ENCODE data around the gene NTF3.

The NTF3 gene

GRCh38 chr12:5432011-5432400 is at the start of gene NTF3:
NTF3 (plus strand) TSS chr12:5432108; CDS start chr12:5432325, 217 bp downstream.
- in situ Hi-C loops (cut with MboI; ENCODE audit: low sequenced_read_pairs): no loop called here

- in situ Hi-C loops (cut with MboI; ENCODE audit: low sequenced_read_pairs): no loop called here
Measured at GRCh38 chr12:5384015-5384414, 47.9 kb upstream of the NTF3 start.

GRCh38 chr12:5388581-5389535 is 43.0 kb upstream of the NTF3 start:
- in situ Hi-C loops (cut with MboI; ENCODE audit: low sequenced_read_pairs): no loop called here

- in situ Hi-C loops (cut with MboI; ENCODE audit: low sequenced_read_pairs): no loop called here
Measured at GRCh38 chr12:5390174-5390799, 41.6 kb upstream of the NTF3 start.

GRCh38 chr12:5391653-5392052 is 40.3 kb upstream of the NTF3 start:
- in situ Hi-C loops (cut with MboI; ENCODE audit: low sequenced_read_pairs): no loop called here

GRCh38 chr12:5392961-5393360 is 38.9 kb upstream of the NTF3 start:
- in situ Hi-C loops (cut with MboI; ENCODE audit: low sequenced_read_pairs): no loop called here

- in situ Hi-C loops (cut with MboI; ENCODE audit: low sequenced_read_pairs): no loop called here
Measured at GRCh38 chr12:5395443-5396271, 36.3 kb upstream of the NTF3 start.

GRCh38 chr12:5396541-5396940 is 35.4 kb upstream of the NTF3 start:
- in situ Hi-C loops (cut with MboI; ENCODE audit: low sequenced_read_pairs): no loop called here

GRCh38 chr12:5399266-5399665 is 32.6 kb upstream of the NTF3 start:
- in situ Hi-C loops (cut with MboI; ENCODE audit: low sequenced_read_pairs): no loop called here

GRCh38 chr12:5402009-5402935 is 29.6 kb upstream of the NTF3 start:
- in situ Hi-C loops (cut with MboI; ENCODE audit: low sequenced_read_pairs): no loop called here

- in situ Hi-C loops (cut with MboI; ENCODE audit: low sequenced_read_pairs): no loop called here
Measured at GRCh38 chr12:5403411-5403810, 28.5 kb upstream of the NTF3 start.

GRCh38 chr12:5407034-5407856 is 24.7 kb upstream of the NTF3 start:
- in situ Hi-C loops (cut with MboI; ENCODE audit: low sequenced_read_pairs): no loop called here

- in situ Hi-C loops (cut with MboI; ENCODE audit: low sequenced_read_pairs): no loop called here
Measured at GRCh38 chr12:5409619-5410018, 22.3 kb upstream of the NTF3 start.

- in situ Hi-C loops (cut with MboI; ENCODE audit: low sequenced_read_pairs): no loop called here
Measured at GRCh38 chr12:5416571-5416970, 15.3 kb upstream of the NTF3 start.

GRCh38 chr12:5417500-5417899 is 14.4 kb upstream of the NTF3 start:
- in situ Hi-C loops (cut with MboI; ENCODE audit: low sequenced_read_pairs): no loop called here

- in situ Hi-C loops (cut with MboI; ENCODE audit: low sequenced_read_pairs): no loop called here
Measured at GRCh38 chr12:5428332-5429221, 3.3 kb upstream of the NTF3 start.

- in situ Hi-C loops (cut with MboI; ENCODE audit: low sequenced_read_pairs): no loop called here
Measured at GRCh38 chr12:5429741-5430557, 2.0 kb upstream of the NTF3 start.
